SK-N-MC (cell line): ENCODE results near the gene CYP1A1.

Experiments
- DNase-seq: peaks from one replicate; pipeline ENCODE4 v3.0.0-alpha.2; 2011; ENCODE audit warnings: low read depth, low spot score
- H3K27ac ChIP-seq: fragments of 200-600 bp; sonication (generic); 2 replicates; pipeline ENCODE4 v1.5.1; 2016; ENCODE audit warnings: mixed run types
- H3K36me3 ChIP-seq: fragments of 200-600 bp; sonication (generic); 2 replicates; pipeline ENCODE4 v1.6.1; 2017; ENCODE audit warnings: antibody characterized with exemption, low read length, mixed read lengths; ENCODE audit not compliant: insufficient read depth
- H3K4me3 ChIP-seq: fragments of 200-600 bp; sonication (generic); 2 replicates; pipeline ENCODE4 v1.5.1; 2016
- H3K9ac ChIP-seq: fragments of 200-600 bp; sonication (generic); 2 replicates; pipeline ENCODE4 v1.8.0; 2017; ENCODE audit warnings: mixed run types, mixed read lengths; ENCODE audit not compliant: insufficient read length
- H3K9me3 ChIP-seq: fragments of 200-600 bp; sonication (generic); 2 replicates; pipeline ENCODE4 v1.6.1; 2017; ENCODE audit warnings: low read depth, mild to moderate bottlenecking, antibody characterized with exemption, low read length, moderate library complexity, mixed read lengths
- EZH2 ChIP-seq: fragments of 200-600 bp; sonication (generic); IDR thresholded peaks from one replicate; pipeline ENCODE4 v1.6.1; 2017; ENCODE audit warnings: antibody characterized with exemption
- FOXP2 ChIP-seq: optimal IDR thresholded peaks from 2 replicates; pipeline ENCODE3; 2011; ENCODE audit warnings: mild to moderate bottlenecking, moderate library complexity; ENCODE audit not compliant: insufficient read depth; ENCODE audit errors: extremely low read length, control extremely low read depth
- POLR2AphosphoS5 ChIP-seq: IDR thresholded peaks from 2 replicates; pipeline ENCODE4 v1.6.1; 2012; ENCODE audit warnings: mild to moderate bottlenecking, low read depth, low read length, borderline replicate concordance

The CYP1A1 gene

DNA sequence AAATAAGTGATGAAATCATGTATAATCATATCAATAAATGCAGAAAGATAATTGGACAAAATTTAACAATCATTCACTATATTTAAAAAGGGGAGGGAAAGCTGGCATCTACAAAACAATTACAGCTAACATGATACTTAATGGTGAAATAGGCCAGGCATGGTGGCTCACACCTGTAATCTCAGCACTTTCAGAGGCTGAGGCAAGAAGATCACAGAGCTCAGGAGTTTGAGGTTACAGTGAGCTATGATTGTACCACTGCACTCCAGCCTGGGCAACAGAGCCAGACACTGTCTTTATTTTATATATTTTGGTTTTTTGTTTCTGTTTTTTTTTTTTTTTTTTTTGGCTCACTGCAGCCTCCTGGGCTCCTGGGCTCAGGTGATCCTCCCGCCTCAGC lies 41.6 kb downstream of the CYP1A1 start:
- Histone ChIP-seq H3K4me3 (no peak overlapping the region), H3K36me3 (peaks cover 21% of the 10 kb centered on the region), H3K9me3 (peaks cover 7% of the 10 kb centered on the region; the same call in 1 of the 2 replicates), H3K9ac (no peak overlapping the region), H3K27ac (no peak overlapping the region)
- DNase-seq = no peak
- TF ChIP-seq EZH2 = no peak
- TF ChIP-seq FOXP2 = no peak
- no peak for TF ChIP-seq POLR2AphosphoS5

DNA sequence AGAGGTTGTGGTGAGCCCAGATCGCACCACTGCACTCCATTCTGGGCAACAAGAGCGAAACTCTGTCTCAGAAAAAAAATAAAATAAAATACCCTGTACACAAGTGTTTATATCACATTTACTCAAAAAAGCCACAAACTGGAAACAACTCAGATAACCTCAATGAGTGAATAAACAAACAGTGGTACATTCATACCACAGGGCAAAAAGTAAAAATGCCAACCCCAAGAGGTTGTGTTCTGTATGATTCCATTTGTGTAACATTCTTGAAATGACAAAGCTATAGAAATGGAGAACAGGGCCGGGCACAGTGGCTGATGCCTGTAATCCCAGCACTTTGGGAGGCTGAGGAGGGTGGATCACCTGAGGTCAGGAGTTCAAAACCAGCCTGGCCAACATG lies 42.4 kb downstream of the CYP1A1 start:
- peaks cover 21% of the 10 kb centered on the region for H3K36me3 ChIP-seq
- H3K27ac ChIP-seq = no peak overlapping the region
- DNase-seq = no peak
- H3K9me3 ChIP-seq = 0 out of 2 replicates have a peak, but pooled peaks cover 4% of the 10 kb centered on the region
- no peak overlapping the region for H3K9ac ChIP-seq
- TF ChIP-seq POLR2AphosphoS5 (no peak), FOXP2 (no peak), EZH2 (no peak)
- H3K4me3 ChIP-seq = no peak overlapping the region

DNA sequence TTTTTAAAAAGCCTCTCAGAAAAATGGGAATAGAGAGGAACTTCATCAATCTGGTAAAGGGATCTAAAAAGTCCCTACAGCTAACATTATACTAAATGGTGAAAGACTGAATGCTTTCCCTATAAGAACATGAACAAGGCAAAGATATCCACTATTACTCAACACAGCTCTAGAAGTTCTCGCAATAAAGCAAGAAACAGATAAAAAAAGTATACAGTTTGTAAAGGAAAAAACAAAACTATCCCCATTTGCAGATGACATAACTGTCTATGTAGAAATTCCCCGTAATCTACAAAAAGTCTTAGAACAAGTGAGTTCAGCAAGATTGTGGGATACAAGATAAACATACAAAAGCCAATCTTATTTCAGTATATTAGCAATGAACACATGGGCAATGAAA lies 44.9 kb downstream of the CYP1A1 start:
- Histone ChIP-seq H3K4me3 (no peak overlapping the region), H3K36me3 (peaks cover 9% of the 10 kb centered on the region), H3K27ac (no peak overlapping the region), H3K9me3 (0 out of 2 replicates have a peak, but pooled peaks cover 4% of the 10 kb centered on the region), H3K9ac (no peak overlapping the region)
- TF ChIP-seq FOXP2 = no peak
- TF ChIP-seq EZH2 = no peak
- TF ChIP-seq POLR2AphosphoS5 = no peak
- DNase-seq = no peak

DNA sequence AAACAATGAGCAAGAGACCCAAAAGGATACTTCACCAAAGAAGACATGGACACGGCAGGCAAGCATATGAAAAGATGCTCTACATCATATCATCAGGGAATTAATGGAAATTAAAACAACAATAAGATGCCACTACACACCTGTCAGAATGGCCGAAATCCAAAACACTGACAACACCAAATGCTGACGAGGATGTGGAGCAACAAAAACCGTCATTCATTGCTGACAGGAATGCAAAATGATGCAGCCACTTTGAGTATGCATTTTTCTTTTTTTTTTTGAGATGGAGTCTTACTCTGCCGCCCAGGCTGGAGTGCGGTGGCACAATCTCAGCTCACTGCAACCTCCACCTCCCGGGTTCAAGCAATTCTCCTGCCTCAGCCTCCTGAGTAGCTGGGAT lies 48.5 kb downstream of the CYP1A1 start:
- H3K27ac ChIP-seq = no peak overlapping the region
- no peak overlapping the region for H3K9ac ChIP-seq
- no peaks in the 10 kb centered on the region for H3K9me3 ChIP-seq
- H3K4me3 ChIP-seq = no peak overlapping the region
- TF ChIP-seq EZH2 = no peak
- no peak for TF ChIP-seq POLR2AphosphoS5
- TF ChIP-seq FOXP2 = no peak
- no peak for DNase-seq
- peaks cover 21% of the 10 kb centered on the region; the same call in 1 of the 2 replicates for H3K36me3 ChIP-seq

GRCh38 chr15:74674161-74674560 lies 51.2 kb downstream of the CYP1A1 start:
- TF ChIP-seq POLR2AphosphoS5 (no peak), EZH2 (no peak), FOXP2 (no peak)
- Histone ChIP-seq H3K4me3 (no peak overlapping the region), H3K9ac (no peak overlapping the region), H3K9me3 (no peaks in the 10 kb centered on the region), H3K27ac (no peak overlapping the region), H3K36me3 (peaks cover 33% of the 10 kb centered on the region)
- no peak for DNase-seq

GRCh38 chr15:74669627-74670026 lies 55.7 kb downstream of the CYP1A1 start:
- Histone ChIP-seq H3K4me3 (no peak overlapping the region), H3K36me3 (peaks cover 36% of the 10 kb centered on the region), H3K9ac (no peak overlapping the region), H3K27ac (no peak overlapping the region), H3K9me3 (no peaks in the 10 kb centered on the region)
- no peak for DNase-seq
- no peak for TF ChIP-seq FOXP2
- no peak for TF ChIP-seq POLR2AphosphoS5
- TF ChIP-seq EZH2 = no peak
